GM18498 (cell line): ENCODE measurements around the gene CISD3.
"Not testable (repeated sequence)": the region's sequence is repeated elsewhere in the genome, so short reads cannot be mapped to it uniquely, and the experiment has no call there.

Source experiments
- ATAC-seq: cut with Tn5 transposase; IDR thresholded peaks from one replicate; pipeline ENCODE4 v1.9.1; 2021; ENCODE audit warnings: mild to moderate bottlenecking, moderate library complexity; ENCODE audit not compliant: unreplicated experiment

Gene CISD3

GRCh38 chr17:38725066-38725465 is 5.1 kb upstream of the CISD3 start:
- ATAC-seq, result no peak

- not testable (repeated sequence) for ATAC-seq
Observed at GRCh38 chr17:38726145-38726544, 4.0 kb upstream of the CISD3 start.

GRCh38 chr17:38727736-38728135 is 2.4 kb upstream of the CISD3 start:
- no peak for ATAC-seq

GRCh38 chr17:38728290-38728831 is 1.8 kb upstream of the CISD3 start:
- ATAC-seq, result no peak

- ATAC-seq, result no peak
Observed at GRCh38 chr17:38729368-38729885, 714 bp upstream of the CISD3 start.

- ATAC-seq, result no peak
Observed at GRCh38 chr17:38730526-38731379, 612 bp downstream of the CISD3 start.

- no peak for ATAC-seq
Observed at GRCh38 chr17:38731526-38732294, 1.6 kb downstream of the CISD3 start.

- no peak for ATAC-seq
Observed at GRCh38 chr17:38732376-38733281, 2.5 kb downstream of the CISD3 start.

GRCh38 chr17:38733282-38733981 is 3.3 kb downstream of the CISD3 start:
- no peak for ATAC-seq

- no peak for ATAC-seq
Observed at GRCh38 chr17:38733982-38734973, 4.1 kb downstream of the CISD3 start.

- ATAC-seq, result no peak
Observed at GRCh38 chr17:38735161-38735997, 5.2 kb downstream of the CISD3 start.

- no peak for ATAC-seq
Observed at GRCh38 chr17:38738007-38738662, 8.0 kb downstream of the CISD3 start.

- no peak for ATAC-seq
Observed at GRCh38 chr17:38738686-38739085, 8.5 kb downstream of the CISD3 start.

- ATAC-seq, result no peak
Observed at GRCh38 chr17:38739305-38739704, 9.2 kb downstream of the CISD3 start.

GRCh38 chr17:38740044-38740443 is 9.9 kb downstream of the CISD3 start:
- no peak for ATAC-seq

- no peak for ATAC-seq
Observed at GRCh38 chr17:38740806-38741205, 10.7 kb downstream of the CISD3 start.

GRCh38 chr17:38741461-38741860 is 11.3 kb downstream of the CISD3 start:
- no peak for ATAC-seq
